ENCODE results near the gene EIF3I.
"Not testable (repeated sequence)": the region's sequence is repeated elsewhere in the genome, so short reads cannot be mapped to it uniquely, and the experiment has no call there.

The EIF3I gene

GRCh38 chr1:32232558-32233304 is 10.5 kb downstream of the EIF3I start:
- no peak for DNase-seq (ENCODE audit: low read depth, low spot score)

- no peak for DNase-seq (ENCODE audit: low read depth, low spot score)
Observed at GRCh38 chr1:32234792-32235191, 12.6 kb downstream of the EIF3I start.

GRCh38 chr1:32239337-32239736 is 17.1 kb downstream of the EIF3I start:
- no peak for DNase-seq (ENCODE audit: low read depth, low spot score)

- DNase-seq (ENCODE audit: low read depth, low spot score): peak; percentile 18
Observed at GRCh38 chr1:32239790-32240139, 17.6 kb downstream of the EIF3I start.

GRCh38 chr1:32240140-32240951 is 18.1 kb downstream of the EIF3I start:
- DNase-seq (ENCODE audit: low read depth, low spot score): peak; percentile 75

- DNase-seq (ENCODE audit: low read depth, low spot score): peak; percentile 63
Observed at GRCh38 chr1:32241001-32241763, 19.0 kb downstream of the EIF3I start.

GRCh38 chr1:32242341-32242851 is 20.2 kb downstream of the EIF3I start:
- DNase-seq (ENCODE audit: low read depth, low spot score): no peak

GRCh38 chr1:32246888-32247273 is 24.7 kb downstream of the EIF3I start, which contains the start of gene FAM167B:
Gene FAM167B (plus strand): TSS chr1:32247222. CDS start chr1:32247422, 200 bp downstream.
- no peak for DNase-seq (ENCODE audit: low read depth, low spot score)

GRCh38 chr1:32247452-32247851 is 25.2 kb downstream of the EIF3I start:
- no peak for DNase-seq (ENCODE audit: low read depth, low spot score)

- peak; percentile 80 for DNase-seq (ENCODE audit: low read depth, low spot score)
Observed at GRCh38 chr1:32247983-32248889, 26.0 kb downstream of the EIF3I start.

- peak; percentile 26 for DNase-seq (ENCODE audit: low read depth, low spot score)
Observed at GRCh38 chr1:32249831-32250525, 27.8 kb downstream of the EIF3I start.

- no peak for DNase-seq (ENCODE audit: low read depth, low spot score)
Observed at GRCh38 chr1:32250893-32251716, 28.9 kb downstream of the EIF3I start, which contains the start of gene LCK. Gene LCK (plus strand): TSS chr1:32251265. CDS start chr1:32274330, 23,065 bp downstream.

GRCh38 chr1:32255072-32256071 is 33.2 kb downstream of the EIF3I start:
- no peak for DNase-seq (ENCODE audit: low read depth, low spot score)

- no peak for DNase-seq (ENCODE audit: low read depth, low spot score)
Observed at GRCh38 chr1:32256473-32257226, 34.4 kb downstream of the EIF3I start.

- no peak for DNase-seq (ENCODE audit: low read depth, low spot score)
Observed at GRCh38 chr1:32257227-32257508, 35.0 kb downstream of the EIF3I start.

- DNase-seq (ENCODE audit: low read depth, low spot score): not testable (repeated sequence)
Observed at GRCh38 chr1:32263236-32263593, 41.0 kb downstream of the EIF3I start.

GRCh38 chr1:32263744-32264143 is 41.5 kb downstream of the EIF3I start:
- DNase-seq (ENCODE audit: low read depth, low spot score): no peak

- no peak for DNase-seq (ENCODE audit: low read depth, low spot score)
Observed at GRCh38 chr1:32265846-32266245, 43.6 kb downstream of the EIF3I start.

All from astrocyte of the hippocampus (primary cell).